ENCODE measurements around the gene COASY.
"Not testable (repeated sequence)": the region's sequence is repeated elsewhere in the genome, so short reads cannot be mapped to it uniquely, and the experiment has no call there.

Gene COASY

GRCh38 chr17:42554250-42555121 is 7.5 kb upstream of the COASY start:
- TF ChIP-seq ZNF274 (IDR thresholded peaks at IDR 0.05; ENCODE audit: low read depth, low read length) (no peak), SUZ12 (IDR thresholded peaks at IDR 0.05; ENCODE audit: extremely low read depth, insufficient read depth, insufficient read length) (no peak)
- Histone ChIP-seq H3K9me3 (ENCODE audit: insufficient read depth, low read length) (no peaks in the 10 kb centered on the region), H3K4me1 (ENCODE audit: insufficient read depth, insufficient read length) (peaks cover 9% of the 10 kb centered on the region), H3K27me3 (ENCODE audit: insufficient read depth, insufficient read length) (no peaks in the 10 kb centered on the region), H3K36me3 (ENCODE audit: insufficient read depth, insufficient read length, low read length) (peaks cover 11% of the 10 kb centered on the region), H3K9ac (ENCODE audit: insufficient read length, low read depth) (peak overlapping the region; percentile 86), H3K4me3 (ENCODE audit: insufficient read length, low read depth) (peak overlapping the region; percentile 81)
- DNase-seq (ENCODE audit: low read depth, low spot score) = no peak

- Histone ChIP-seq H3K4me1 (ENCODE audit: insufficient read depth, insufficient read length) (peaks cover 8% of the 10 kb centered on the region), H3K9ac (ENCODE audit: insufficient read length, low read depth) (peak overlapping the region; percentile 86)
- TF ChIP-seq SUZ12 (IDR thresholded peaks at IDR 0.05; ENCODE audit: extremely low read depth, insufficient read depth, insufficient read length) = no peak
Observed at GRCh38 chr17:42555122-42555622, 6.8 kb upstream of the COASY start.

DNA sequence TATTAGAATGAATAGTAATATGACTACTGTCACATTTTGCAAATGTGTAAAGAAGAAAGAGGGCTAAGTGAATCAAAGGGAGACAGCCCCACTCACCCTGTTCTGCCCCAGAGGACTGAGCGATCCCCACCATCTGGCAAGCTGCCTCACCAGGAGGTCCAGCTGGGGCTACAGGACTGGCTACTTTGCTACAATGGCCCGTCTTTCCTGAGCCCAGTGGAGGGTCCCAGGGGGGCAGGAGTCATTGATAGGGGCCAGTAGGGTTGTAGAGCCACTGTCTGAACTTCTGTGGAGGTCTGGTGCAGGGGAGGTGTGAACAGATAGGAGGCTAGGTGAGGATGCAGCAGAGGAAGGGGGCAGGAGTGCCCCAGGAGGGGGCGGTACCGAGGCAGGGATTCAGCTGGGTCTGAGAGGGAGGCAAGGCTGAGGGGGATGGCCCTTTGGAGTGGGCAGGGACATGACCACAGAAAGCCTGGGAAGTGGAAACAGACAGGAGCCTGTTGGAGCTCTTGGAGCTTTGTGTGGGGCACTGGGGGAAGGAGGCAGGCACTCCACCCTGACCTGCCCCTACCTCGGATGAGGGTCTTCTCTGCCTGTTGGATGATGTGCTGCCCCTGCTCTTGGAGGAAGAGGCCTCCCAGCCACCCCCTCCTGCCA is 5.9 kb upstream of the COASY start:
- DNase-seq (ENCODE audit: low read depth, low spot score); H3K9ac ChIP-seq (ENCODE audit: insufficient read length, low read depth); H3K9me3 ChIP-seq (ENCODE audit: insufficient read depth, low read length); H3K4me3 ChIP-seq (ENCODE audit: insufficient read length, low read depth); H3K27me3 ChIP-seq (ENCODE audit: insufficient read depth, insufficient read length); H3K4me1 ChIP-seq (ENCODE audit: insufficient read depth, insufficient read length): not testable (repeated sequence)
- H3K36me3 ChIP-seq (ENCODE audit: insufficient read depth, insufficient read length, low read length) = peaks cover 11% of the 10 kb centered on the region

More at GRCh38 chr17:42555122-42555622, 6.8 kb upstream of the COASY start:
- no peaks in the 10 kb centered on the region for H3K9me3 ChIP-seq (ENCODE audit: insufficient read depth, low read length)
- peak overlapping the region; percentile 81 for H3K4me3 ChIP-seq (ENCODE audit: insufficient read length, low read depth)
- no peaks in the 10 kb centered on the region for H3K27me3 ChIP-seq (ENCODE audit: insufficient read depth, insufficient read length)
- no peak for DNase-seq (ENCODE audit: low read depth, low spot score)
- peaks cover 11% of the 10 kb centered on the region for H3K36me3 ChIP-seq (ENCODE audit: insufficient read depth, insufficient read length, low read length)

GRCh38 chr17:42559075-42559474 is 2.9 kb upstream of the COASY start:
- H3K4me3 ChIP-seq (ENCODE audit: insufficient read length, low read depth) = no peak overlapping the region
- peaks cover 14% of the 10 kb centered on the region for H3K36me3 ChIP-seq (ENCODE audit: insufficient read depth, insufficient read length, low read length)
- DNase-seq (ENCODE audit: low read depth, low spot score) = no peak

DNA sequence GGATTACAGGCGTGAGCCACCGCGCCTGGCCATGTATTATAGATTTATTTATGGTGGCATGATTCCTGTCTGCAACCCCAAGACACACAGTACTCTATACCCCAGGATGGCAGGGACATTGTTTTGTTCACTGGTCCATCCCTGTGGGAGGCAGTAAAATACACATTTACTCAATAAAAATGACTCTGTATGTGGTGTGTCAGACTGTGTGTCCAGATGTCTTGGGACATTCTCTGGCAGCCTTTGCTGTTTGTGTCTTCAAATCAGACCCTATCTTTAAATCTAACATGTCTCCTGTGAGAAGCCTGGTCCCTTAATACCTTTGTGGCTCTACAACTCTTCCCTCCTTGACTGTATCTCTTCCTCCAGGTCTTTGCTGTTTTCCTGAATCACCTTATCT is 1.7 kb upstream of the COASY start:
- Histone ChIP-seq H3K4me1 (ENCODE audit: insufficient read depth, insufficient read length) (peaks cover 9% of the 10 kb centered on the region), H3K9me3 (ENCODE audit: insufficient read depth, low read length) (no peaks in the 10 kb centered on the region), H3K27me3 (ENCODE audit: insufficient read depth, insufficient read length) (no peaks in the 10 kb centered on the region), H3K36me3 (ENCODE audit: insufficient read depth, insufficient read length, low read length) (peaks cover 25% of the 10 kb centered on the region), H3K9ac (ENCODE audit: insufficient read length, low read depth) (no peak overlapping the region), H3K4me3 (ENCODE audit: insufficient read length, low read depth) (no peak overlapping the region)
- TF ChIP-seq YY1 (IDR thresholded peaks at IDR 0.05; ENCODE audit: insufficient read depth, insufficient read length) = no peak
- no peak for TF ChIP-seq ZNF274 (IDR thresholded peaks at IDR 0.05; ENCODE audit: low read depth, low read length)
- TF ChIP-seq SUZ12 (IDR thresholded peaks at IDR 0.05; ENCODE audit: extremely low read depth, insufficient read depth, insufficient read length) = no peak
- no peak for DNase-seq (ENCODE audit: low read depth, low spot score)

More at GRCh38 chr17:42559075-42559474, 2.9 kb upstream of the COASY start:
- TF ChIP-seq ZNF274 (IDR thresholded peaks at IDR 0.05; ENCODE audit: low read depth, low read length) (no peak), SUZ12 (IDR thresholded peaks at IDR 0.05; ENCODE audit: extremely low read depth, insufficient read depth, insufficient read length) (no peak), YY1 (IDR thresholded peaks at IDR 0.05; ENCODE audit: insufficient read depth, insufficient read length) (no peak)
- Histone ChIP-seq H3K9me3 (ENCODE audit: insufficient read depth, low read length) (no peaks in the 10 kb centered on the region), H3K9ac (ENCODE audit: insufficient read length, low read depth) (no peak overlapping the region), H3K27me3 (ENCODE audit: insufficient read depth, insufficient read length) (no peaks in the 10 kb centered on the region), H3K4me1 (ENCODE audit: insufficient read depth, insufficient read length) (peaks cover 10% of the 10 kb centered on the region)

GRCh38 chr17:42562388-42563142 is 617 bp downstream of the COASY start:
- no peak for DNase-seq (ENCODE audit: low read depth, low spot score)
- no peak for TF ChIP-seq ZNF274 (IDR thresholded peaks at IDR 0.05; ENCODE audit: low read depth, low read length)
- TF ChIP-seq YY1 (IDR thresholded peaks at IDR 0.05; ENCODE audit: insufficient read depth, insufficient read length) = no peak
- no peak for TF ChIP-seq SUZ12 (IDR thresholded peaks at IDR 0.05; ENCODE audit: extremely low read depth, insufficient read depth, insufficient read length)
- Histone ChIP-seq H3K36me3 (ENCODE audit: insufficient read depth, insufficient read length, low read length) (peaks cover 42% of the 10 kb centered on the region), H3K9me3 (ENCODE audit: insufficient read depth, low read length) (no peaks in the 10 kb centered on the region), H3K9ac (ENCODE audit: insufficient read length, low read depth) (peak overlapping the region; percentile 87), H3K4me3 (ENCODE audit: insufficient read length, low read depth) (peak overlapping the region; percentile 93), H3K4me1 (ENCODE audit: insufficient read depth, insufficient read length) (peaks cover 17% of the 10 kb centered on the region), H3K27me3 (ENCODE audit: insufficient read depth, insufficient read length) (no peaks in the 10 kb centered on the region)

- H3K9ac ChIP-seq (ENCODE audit: insufficient read length, low read depth) = peak overlapping the region; percentile 87
- no peak for DNase-seq (ENCODE audit: low read depth, low spot score)
- peaks cover 46% of the 10 kb centered on the region for H3K36me3 ChIP-seq (ENCODE audit: insufficient read depth, insufficient read length, low read length)
- H3K9me3 ChIP-seq (ENCODE audit: insufficient read depth, low read length) = no peaks in the 10 kb centered on the region
- peaks cover 19% of the 10 kb centered on the region for H3K4me1 ChIP-seq (ENCODE audit: insufficient read depth, insufficient read length)
- no peak for TF ChIP-seq ZNF274 (IDR thresholded peaks at IDR 0.05; ENCODE audit: low read depth, low read length)
- no peak for TF ChIP-seq SUZ12 (IDR thresholded peaks at IDR 0.05; ENCODE audit: extremely low read depth, insufficient read depth, insufficient read length)
- TF ChIP-seq YY1 (IDR thresholded peaks at IDR 0.05; ENCODE audit: insufficient read depth, insufficient read length) = no peak
- H3K4me3 ChIP-seq (ENCODE audit: insufficient read length, low read depth) = peak overlapping the region; percentile 93
- no peaks in the 10 kb centered on the region for H3K27me3 ChIP-seq (ENCODE audit: insufficient read depth, insufficient read length)
Observed at GRCh38 chr17:42563143-42563509, 1.2 kb downstream of the COASY start.
